ENCODE results near the gene USO1.

DNA sequence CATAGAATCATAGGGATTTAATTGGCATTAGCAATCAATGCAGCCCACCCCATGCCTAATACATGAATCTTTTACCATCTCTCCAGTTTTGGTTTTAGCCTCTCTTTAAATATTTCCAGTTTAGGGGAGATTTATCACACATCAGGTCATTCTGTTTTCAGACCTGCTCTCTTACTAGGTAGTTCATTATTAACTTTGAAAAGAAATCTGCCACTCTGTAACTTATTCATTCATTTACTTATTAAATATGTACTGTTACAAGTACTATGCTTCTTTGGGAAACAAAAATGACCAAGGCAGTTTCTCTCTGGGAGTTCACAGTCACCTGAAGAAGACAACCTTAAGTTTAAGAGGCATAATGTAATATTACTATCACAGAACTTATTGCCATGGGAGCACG, 62.1 kb downstream of the USO1 start:
- TF ChIP-seq POLR2A (IDR thresholded peaks at IDR 0.05) (no peak), POLR2AphosphoS5 (IDR thresholded peaks at IDR 0.05) (no peak)
- TF ChIP-seq, protein P1, sequence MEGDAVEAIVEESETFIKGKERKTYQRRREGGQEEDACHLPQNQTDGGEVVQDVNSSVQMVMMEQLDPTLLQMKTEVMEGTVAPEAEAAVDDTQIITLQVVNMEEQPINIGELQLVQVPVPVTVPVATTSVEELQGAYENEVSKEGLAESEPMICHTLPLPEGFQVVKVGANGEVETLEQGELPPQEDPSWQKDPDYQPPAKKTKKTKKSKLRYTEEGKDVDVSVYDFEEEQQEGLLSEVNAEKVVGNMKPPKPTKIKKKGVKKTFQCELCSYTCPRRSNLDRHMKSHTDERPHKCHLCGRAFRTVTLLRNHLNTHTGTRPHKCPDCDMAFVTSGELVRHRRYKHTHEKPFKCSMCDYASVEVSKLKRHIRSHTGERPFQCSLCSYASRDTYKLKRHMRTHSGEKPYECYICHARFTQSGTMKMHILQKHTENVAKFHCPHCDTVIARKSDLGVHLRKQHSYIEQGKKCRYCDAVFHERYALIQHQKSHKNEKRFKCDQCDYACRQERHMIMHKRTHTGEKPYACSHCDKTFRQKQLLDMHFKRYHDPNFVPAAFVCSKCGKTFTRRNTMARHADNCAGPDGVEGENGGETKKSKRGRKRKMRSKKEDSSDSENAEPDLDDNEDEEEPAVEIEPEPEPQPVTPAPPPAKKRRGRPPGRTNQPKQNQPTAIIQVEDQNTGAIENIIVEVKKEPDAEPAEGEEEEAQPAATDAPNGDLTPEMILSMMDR (IDR thresholded peaks at IDR 0.05 in 8 of 11, conservative IDR thresholded peaks at IDR 0.05 in 3 of 11), result no peak
